ENCODE measurements around the gene MORF4L1. TPM values are rescaled to one million over a fixed set of nuclear protein-coding genes. Genes with fewer than 3 reads are reported as not detected.
A peak's percentile ranks its signal among the peaks of the same experiment; 100 is the strongest.

MORF4L1 gene
- total RNA-seq, 4 donors from 2014 or later: 302 to 390 (median 316) TPM

- no peak for TF ChIP-seq CTCF (IDR thresholded peaks at IDR 0.05)
- DNase-seq (ENCODE audit: low spot score) (no peak), ATAC-seq (ENCODE audit: low FRiP score) (no peak)
Measured at GRCh38 chr15:78909160-78909695, 36.5 kb downstream of the MORF4L1 start.

GRCh38 chr15:78909791-78910228, 37.1 kb downstream of the MORF4L1 start:
- DNase-seq (ENCODE audit: low spot score) (no peak), ATAC-seq (ENCODE audit: low FRiP score) (no peak)
- no peak for TF ChIP-seq CTCF (IDR thresholded peaks at IDR 0.05)

DNA sequence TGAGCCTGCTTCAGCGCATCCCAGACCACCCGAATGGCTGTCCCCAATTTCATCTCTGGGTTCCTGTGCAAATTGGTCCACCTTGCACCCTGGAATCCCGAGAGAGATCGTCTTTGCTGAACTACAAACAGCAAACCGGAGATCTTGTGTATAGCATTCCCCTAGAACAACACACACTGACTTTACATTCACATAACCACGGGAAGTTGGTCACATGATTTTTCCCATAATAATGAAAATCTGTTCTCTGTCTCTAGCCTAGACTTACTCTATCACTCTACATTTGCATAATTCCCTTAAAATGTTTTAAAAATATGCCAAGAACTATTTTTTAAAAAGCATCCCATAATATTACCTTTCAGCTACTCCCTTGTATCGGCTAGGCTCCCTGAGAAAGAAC, 37.6 kb downstream of the MORF4L1 start:
- DNase-seq (ENCODE audit: low spot score) (no peak), ATAC-seq (ENCODE audit: low FRiP score) (no peak)

DNA sequence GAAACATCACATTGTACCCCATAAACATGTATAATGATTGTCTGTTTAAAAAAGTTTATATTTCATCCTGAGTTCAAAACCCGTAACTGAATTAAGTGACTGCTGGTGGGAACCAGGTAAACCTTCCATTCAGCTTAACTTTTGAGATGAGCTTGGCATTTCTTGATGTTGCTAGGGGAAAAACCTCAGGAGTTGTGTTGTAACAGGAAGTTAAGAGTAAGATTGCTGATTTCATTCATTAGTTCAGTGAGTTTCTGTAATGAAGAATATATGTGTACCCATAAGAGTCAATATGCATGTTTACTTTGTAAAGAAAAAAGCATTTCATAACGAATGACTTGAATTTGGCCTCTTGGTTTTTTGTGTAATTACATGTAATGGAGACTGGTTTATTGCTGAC, 39.6 kb downstream of the MORF4L1 start:
- no peak for TF ChIP-seq CTCF (IDR thresholded peaks at IDR 0.05)
- no peak for DNase-seq (ENCODE audit: low spot score)
- ATAC-seq (ENCODE audit: low FRiP score): no peak

More for the DNA sequence above, 37.6 kb downstream of the MORF4L1 start:
- TF ChIP-seq CTCF (IDR thresholded peaks at IDR 0.05): no peak

GRCh38 chr15:78913012-78913411, 40.3 kb downstream of the MORF4L1 start:
- ATAC-seq (ENCODE audit: low FRiP score): no peak
- no peak for DNase-seq (ENCODE audit: low spot score)
- no peak for TF ChIP-seq CTCF (IDR thresholded peaks at IDR 0.05)

DNA sequence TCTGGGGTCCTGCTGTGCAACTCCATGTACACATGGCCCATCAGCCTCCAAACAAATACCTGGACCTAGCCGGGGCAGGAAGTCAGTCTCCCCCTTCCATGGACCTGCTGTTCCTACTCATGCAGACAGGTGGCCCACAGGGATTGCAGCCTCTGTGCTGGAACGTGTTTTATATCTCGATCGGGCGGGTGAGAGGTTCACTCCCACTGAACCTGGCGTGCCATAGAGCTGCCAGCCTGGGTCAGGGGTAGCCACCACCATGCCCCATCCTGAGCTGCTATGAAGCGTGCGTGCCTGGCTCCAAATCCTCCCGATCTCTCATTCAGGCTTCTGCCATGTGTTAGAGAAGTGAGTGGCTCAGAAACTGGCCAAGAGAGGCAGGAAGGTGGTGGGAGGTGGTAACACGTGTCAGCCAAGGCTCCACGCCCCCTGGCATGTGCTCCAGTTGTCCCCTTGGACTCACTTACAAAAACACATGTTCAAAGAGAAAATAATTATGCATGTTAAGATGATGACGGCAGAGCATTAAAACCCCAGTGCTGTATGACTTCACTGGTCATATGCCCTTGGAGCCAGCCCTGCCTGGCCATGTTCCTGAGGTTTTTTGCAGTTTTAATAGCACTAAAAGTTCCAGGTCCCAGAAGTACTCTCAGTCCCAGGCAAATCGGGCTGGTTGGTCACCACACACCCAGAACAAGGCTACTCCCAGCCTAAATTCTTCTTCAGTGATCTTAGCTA, 41.5 kb downstream of the MORF4L1 start:
- TF ChIP-seq CTCF (IDR thresholded peaks at IDR 0.05): peak in 1 of 3 donors; percentile 17
- ATAC-seq (ENCODE audit: low FRiP score) (peak; percentile 9), DNase-seq (ENCODE audit: low spot score) (no peak)

All from omental fat pad (tissue), 4 donors.